Panc1 (cell line): ENCODE data around the gene RUNX3. TPM values are rescaled to one million over a fixed set of nuclear protein-coding genes. Genes with fewer than 3 reads are reported as not detected.

Experiments
- ATAC-seq: fragments of 200-7000 bp; cut with Tn5 transposase; 2 replicates; pipeline ENCODE4 v1.9.1; 2020; ENCODE audit warnings: mild to moderate bottlenecking, moderate library complexity
- BruUV-seq: library from RNA; stranded (reverse); fragments of 400-500 nt; replicated peaks from 2 replicates; lab custom pipeline; 2021; lab: Mats Ljungman, UMichigan
- CTCF ChIA-PET: fragments of 300-600 bp; sonication (Branson Sonifier 250); formaldehyde crosslinking; loops from one replicate; lab custom pipeline; 2022; ENCODE audit warnings: antibody characterized with exemption; lab: Charles Lee
- POLR2A ChIA-PET: fragments of 300-600 bp; sonication (Branson Sonifier 250); formaldehyde crosslinking; loops from one replicate; lab custom pipeline; 2022; ENCODE audit warnings: antibody characterized with exemption; lab: Charles Lee
- DNase-seq: peaks from one replicate; pipeline ENCODE4 v3.0.0-alpha.2; 2010; ENCODE audit warnings: low read depth, low spot score
- H3K27ac ChIP-seq: 2 replicates; pipeline ENCODE4 v1.5.1; 2011; ENCODE audit warnings: mild to moderate bottlenecking, low read length, inconsistent platforms
- H3K27me3 ChIP-seq: fragments of 200-500 bp; sonication (Bioruptor generic); 2 replicates; pipeline ENCODE4 v1.6.0; 2014; ENCODE audit warnings: low read length, inconsistent platforms; ENCODE audit not compliant: control insufficient read depth, insufficient read depth
- H3K36me3 ChIP-seq: fragments of 200-500 bp; sonication (Bioruptor generic); 2 replicates; pipeline ENCODE4 v1.5.1; 2014; ENCODE audit warnings: inconsistent platforms, mild to moderate bottlenecking, low read length, moderate library complexity; ENCODE audit not compliant: control insufficient read depth, insufficient read depth
- H3K4me1 ChIP-seq: 2 replicates; pipeline ENCODE4 v1.5.1; 2011; ENCODE audit warnings: inconsistent platforms, mild to moderate bottlenecking, low read length, moderate library complexity; ENCODE audit not compliant: control insufficient read depth, insufficient read depth
- H3K4me3 ChIP-seq, 2 experiments: 2 replicates each; pipeline ENCODE4 v1.5.1; 2011 to 2012; ENCODE audit warnings: low read depth in 2 of 2, low read length in 2 of 2, mild to moderate bottlenecking in 2 of 2, inconsistent platforms in 1 of 2, moderate library complexity in 1 of 2
- H3K9me3 ChIP-seq: fragments of 200-500 bp; sonication (Bioruptor generic); 2 replicates; pipeline ENCODE4 v1.5.1; 2014; ENCODE audit warnings: low read depth, mild to moderate bottlenecking, inconsistent platforms, low read length, moderate library complexity; ENCODE audit not compliant: control insufficient read depth, insufficient read depth
- CTCF ChIP-seq: fragments of 450-650 bp; IDR thresholded peaks from 2 replicates; pipeline ENCODE4 v1.5.1; 2017; ENCODE audit warnings: mild to moderate bottlenecking
- REST ChIP-seq, 2 experiments: IDR thresholded peaks; 2 replicates each; pipeline ENCODE4 v1.6.1; 2011 to 2012; ENCODE audit warnings: low read depth in 2 of 2, control low read depth in 1 of 2, low read length in 1 of 2, mild to moderate bottlenecking in 1 of 2, moderate library complexity in 1 of 2; ENCODE audit not compliant: insufficient read depth in 1 of 2
- TCF7L2 ChIP-seq: IDR thresholded peaks from 2 replicates; pipeline ENCODE4 v1.6.1; 2011; ENCODE audit warnings: mild to moderate bottlenecking, low read depth, low read length, inconsistent platforms
- in situ Hi-C: cut with HindIII; loops from 2 replicates; pipeline ENCODE4 v1.10.0; 2016; ENCODE audit warnings: low sequenced_read_pairs, low pct_unique_long_range_greater_than_20kb
- intact Hi-C: fragments of 100-400 bp; cut with micrococcal nuclease; formaldehyde crosslinking; loops from one replicate; pipeline ENCODE4 v1.10.0; 2022; ENCODE audit not compliant: unreplicated experiment
- total RNA-seq: library from RNA; stranded (reverse); gene quantifications from one replicate; pipeline ENCODE4 v1.2.1, GENCODE V29; 2021; ENCODE audit not compliant: unreplicated experiment

RUNX3 gene
- total RNA-seq, 1 experiment from 2014 or later, result 0.10 TPM

DNA sequence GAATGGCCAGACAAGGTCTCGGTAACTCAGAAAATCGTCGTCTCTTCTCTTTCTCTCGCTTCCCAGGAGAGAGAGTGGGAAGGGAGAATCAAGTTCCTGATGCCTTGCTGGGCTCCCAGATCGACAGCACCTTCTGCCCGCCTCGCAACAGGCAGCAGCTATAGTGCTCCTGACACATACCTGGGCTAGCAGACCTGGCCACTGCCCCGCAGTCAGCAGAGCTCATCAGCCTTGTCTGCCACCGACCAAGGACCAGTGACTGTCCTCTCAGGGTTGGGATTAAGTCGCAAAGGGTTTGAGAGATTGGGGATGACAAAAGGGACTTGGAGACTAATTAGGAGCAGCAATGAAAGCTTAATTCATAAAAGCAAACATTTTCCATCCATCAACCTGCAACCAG lies 4.1 kb downstream of the RUNX3 start:
- no TSS peak for BruUV-seq
- CTCF ChIA-PET, result no interaction called here
- in situ Hi-C loops, result no loop called here
- POLR2A ChIA-PET, result no interaction called here
- H3K27me3 ChIP-seq, result no peaks in the 10 kb centered on the region; the same call in 1 of the 2 replicates
- H3K27ac ChIP-seq, result no peak overlapping the region
- peaks cover 5% of the 10 kb centered on the region; the same call in 1 of the 2 replicates for H3K36me3 ChIP-seq
- no peaks in the 10 kb centered on the region; the same call in 1 of the 2 replicates for H3K4me1 ChIP-seq
- ATAC-seq (no peak), DNase-seq (no peak)
- no peak for TF ChIP-seq REST (IDR thresholded peaks at IDR 0.05; ENCODE audit: insufficient read depth in 1 of 2, low read depth in 2 of 2, low read length in 1 of 2)
- intact Hi-C loops, result loop anchor here (10.0 kb wide), 1 partner anchor 169 kb away; no protein-coding TSS in a partner anchor
- no peaks in the 10 kb centered on the region for H3K9me3 ChIP-seq
- no peak overlapping the region for H3K4me3 ChIP-seq

GRCh38 chr1:24925082-24925779 lies 4.8 kb downstream of the RUNX3 start:
- Histone ChIP-seq H3K36me3 (peaks cover 5% of the 10 kb centered on the region; the same call in 1 of the 2 replicates), H3K9me3 (no peaks in the 10 kb centered on the region), H3K4me3 (no peak overlapping the region), H3K27ac (no peak overlapping the region), H3K27me3 (no peaks in the 10 kb centered on the region; the same call in 1 of the 2 replicates), H3K4me1 (no peaks in the 10 kb centered on the region; the same call in 1 of the 2 replicates)
- intact Hi-C loops (loop anchor here (10.0 kb wide), 1 partner anchor 170 kb away; no protein-coding TSS in a partner anchor), in situ Hi-C loops (no loop called here)
- TF ChIP-seq REST (IDR thresholded peaks at IDR 0.05; ENCODE audit: insufficient read depth in 1 of 2, low read depth in 2 of 2, low read length in 1 of 2) (no peak), TCF7L2 (no peak), CTCF (no peak)
- no peak for ATAC-seq
- POLR2A ChIA-PET, result no interaction called here
- CTCF ChIA-PET, result interaction anchor here (0.7 kb wide), 2 partner anchors 14 to 182 kb away, joined by 3 to 5 read pairs; no protein-coding TSS in a partner anchor
- no peak for DNase-seq
- no TSS peak for BruUV-seq
